Cerebellar cortex (tissue), 1 donor: ENCODE results near the gene NR2F1-AS1.
"Not testable (repeated sequence)": the region's sequence is repeated elsewhere in the genome, so short reads cannot be mapped to it uniquely, and the experiment has no call there.

Source experiments
- DNase-seq: peaks from one replicate; pipeline ENCODE4 v3.0.0-alpha.2; 2015; ENCODE audit warnings: low spot score

The NR2F1-AS1 gene

GRCh38 chr5:93576994-93577853 lies 3.8 kb downstream of the NR2F1-AS1 start:
- peak; percentile 35 for DNase-seq

DNA sequence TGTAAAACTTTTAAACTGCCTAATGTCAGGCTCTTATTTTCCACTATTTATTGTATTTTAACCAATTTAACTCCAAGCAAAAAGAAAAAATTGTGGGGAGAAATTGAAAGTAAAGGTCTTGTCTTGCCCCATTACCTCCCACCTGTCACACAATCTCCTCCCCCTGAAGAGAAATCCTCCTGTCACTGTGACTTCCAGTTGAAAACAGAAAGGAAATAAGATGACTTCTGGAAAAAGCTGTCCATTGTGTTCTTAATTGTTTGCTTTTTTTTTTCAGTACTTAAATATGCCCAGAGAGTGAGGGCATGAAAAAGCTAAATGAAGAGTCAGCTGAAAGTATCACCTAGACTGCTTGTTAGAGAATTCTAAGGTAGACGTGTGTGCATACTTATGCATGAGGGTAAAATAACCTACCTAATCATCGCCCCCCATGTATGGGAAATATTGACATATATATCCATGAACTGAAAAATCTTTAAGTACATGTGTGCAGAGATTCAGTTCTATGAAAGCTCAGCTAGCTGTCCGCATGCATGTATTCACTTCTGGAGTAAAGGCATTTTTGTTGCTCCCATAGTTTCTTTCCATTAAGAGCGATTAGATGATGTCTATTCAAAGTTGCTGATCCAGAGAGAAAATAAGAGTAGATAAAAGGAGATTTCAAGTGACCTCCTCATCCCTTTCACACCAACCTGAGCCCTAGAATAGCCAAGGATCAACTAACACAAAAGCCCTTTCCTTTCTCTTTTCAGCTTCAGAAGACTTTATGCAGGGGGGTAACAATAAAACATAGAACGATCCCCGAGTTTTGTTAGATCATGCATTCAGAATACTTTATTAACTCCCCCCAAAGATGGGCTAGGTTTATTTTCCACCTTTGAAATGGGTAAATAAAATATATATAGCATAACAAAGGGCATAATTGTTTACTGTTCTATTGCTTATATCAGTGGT lies 5.3 kb downstream of the NR2F1-AS1 start:
- DNase-seq, result no peak

- no peak for DNase-seq
These were observed 6.3 kb downstream of the NR2F1-AS1 start for GRCh38 chr5:93574491-93575305.

GRCh38 chr5:93573354-93574351 lies 7.4 kb downstream of the NR2F1-AS1 start:
- DNase-seq, result no peak

- no peak for DNase-seq
These were observed 8.2 kb downstream of the NR2F1-AS1 start for GRCh38 chr5:93572608-93573353.

- DNase-seq, result no peak
These were observed 8.9 kb downstream of the NR2F1-AS1 start for GRCh38 chr5:93572101-93572607.

DNA sequence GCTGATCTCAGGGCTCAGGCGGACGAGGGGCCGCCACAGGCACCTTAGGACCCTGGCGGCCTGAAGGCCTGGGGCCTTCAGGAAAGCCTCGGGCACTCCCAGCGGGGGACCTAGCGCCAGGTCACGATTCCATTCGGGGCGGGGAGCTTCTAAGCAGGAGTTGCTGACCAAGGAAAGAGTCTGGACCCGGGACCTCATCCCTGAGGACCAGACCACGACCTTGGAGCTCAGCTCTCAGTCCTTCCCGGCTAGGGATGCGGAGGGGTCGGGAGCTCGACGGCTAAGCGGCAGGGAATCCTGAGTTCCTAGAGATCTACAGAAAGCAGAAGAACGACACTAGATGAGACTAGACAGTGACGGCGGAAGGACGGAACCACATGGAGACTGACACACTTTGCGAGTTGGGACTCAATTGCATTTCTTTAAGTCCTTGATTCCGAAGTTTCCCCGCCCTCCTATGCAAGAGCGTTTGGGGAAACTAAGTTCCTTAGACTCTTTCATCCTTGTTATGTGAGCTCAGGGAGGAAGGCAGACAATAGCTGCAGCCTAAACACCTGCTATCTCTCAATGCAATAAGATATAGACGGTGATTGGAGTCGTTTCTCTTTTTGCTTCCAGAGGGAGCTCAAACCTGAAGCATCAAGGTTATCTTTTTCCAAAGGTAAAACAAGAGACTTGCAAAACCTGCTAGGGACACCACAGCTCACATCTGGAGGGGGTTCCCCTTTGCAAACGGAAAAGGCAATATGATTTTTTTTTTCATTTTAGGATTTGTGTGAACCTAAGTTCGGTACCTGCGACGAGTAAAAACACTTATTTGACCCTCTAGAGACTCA lies 9.7 kb downstream of the NR2F1-AS1 start:
- DNase-seq, result no peak

DNA sequence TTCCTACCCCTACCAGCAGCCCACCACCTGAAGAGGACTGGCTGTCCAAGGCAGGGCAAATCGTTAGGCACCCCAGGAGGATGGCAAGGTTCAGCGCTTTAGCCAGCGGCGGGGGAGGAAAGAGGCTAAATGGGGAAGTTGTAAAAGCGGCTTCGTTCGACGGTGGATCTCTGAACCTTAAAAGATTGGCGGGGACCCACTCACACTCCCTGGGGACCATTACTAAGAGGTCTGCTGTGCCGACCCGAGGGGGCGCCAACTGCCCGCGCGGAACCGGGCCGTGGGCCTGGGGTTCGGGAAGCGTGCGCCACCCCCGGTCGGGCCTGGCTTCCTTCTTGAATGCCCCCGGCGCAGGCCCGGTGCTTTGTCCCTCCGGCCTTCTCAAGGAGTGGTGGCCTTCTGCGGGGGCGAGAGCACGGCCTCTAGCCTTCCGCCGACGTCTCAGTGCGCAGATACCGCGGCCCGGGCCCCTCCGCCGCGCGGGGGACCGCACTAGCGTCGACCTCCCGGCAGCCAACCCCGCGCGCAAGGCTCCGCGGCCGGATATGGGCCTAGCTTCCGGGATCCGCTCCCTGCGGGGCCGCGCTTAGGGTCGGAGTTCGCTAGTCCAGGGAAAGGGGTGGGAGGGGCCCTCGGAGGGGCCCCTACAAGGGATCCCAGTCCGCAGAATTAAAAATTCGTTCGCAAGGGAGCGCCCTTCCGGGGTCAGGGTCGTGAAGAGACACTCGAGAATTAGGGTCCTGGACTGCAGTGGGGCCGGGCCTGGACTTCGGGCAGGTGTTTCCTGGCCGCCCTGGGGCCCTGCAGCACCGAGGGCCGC lies 10.5 kb downstream of the NR2F1-AS1 start:
- DNase-seq, result no peak

DNA sequence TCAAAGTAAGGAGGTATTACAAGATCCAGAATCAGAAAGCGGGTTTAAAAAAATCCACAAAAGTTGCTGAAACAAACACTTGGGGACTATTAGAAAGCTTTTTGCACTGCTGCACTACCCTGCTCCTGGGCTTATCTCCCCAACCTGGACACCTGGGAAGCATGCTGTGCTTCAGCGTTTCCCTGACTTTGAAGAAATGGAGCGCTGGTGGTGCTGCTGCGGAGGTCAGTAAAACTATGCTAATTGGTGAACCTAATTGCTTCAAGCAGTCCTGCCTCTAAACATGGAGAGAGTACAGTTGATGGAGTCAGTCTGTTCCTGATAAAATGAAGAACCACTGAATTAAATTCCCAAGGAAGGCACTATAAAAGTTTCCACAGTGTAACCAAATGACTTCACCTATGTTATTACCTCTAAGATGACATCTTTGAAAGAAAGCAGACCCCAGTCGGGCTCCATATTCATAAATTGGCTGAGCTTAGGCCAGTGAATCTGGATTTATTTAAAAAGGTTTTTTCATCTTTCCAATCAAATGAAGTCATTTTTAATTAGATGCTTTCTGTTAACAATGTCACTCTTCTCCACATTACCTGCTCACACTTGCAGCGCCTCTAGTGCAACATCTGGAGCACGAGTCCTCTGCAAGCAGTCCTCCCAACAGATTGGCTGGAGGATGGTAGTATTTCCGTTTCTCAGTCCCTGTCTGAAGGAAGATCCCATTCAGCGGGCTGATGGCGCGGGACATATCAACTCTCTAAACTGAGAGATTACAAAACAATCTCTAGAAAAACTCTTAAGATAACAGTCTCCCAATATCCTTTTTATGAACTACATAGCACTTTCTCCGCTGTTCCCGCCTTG lies 11.5 kb downstream of the NR2F1-AS1 start:
- no peak for DNase-seq

- no peak for DNase-seq
These were observed 13.6 kb downstream of the NR2F1-AS1 start for GRCh38 chr5:93567424-93567823.

DNA sequence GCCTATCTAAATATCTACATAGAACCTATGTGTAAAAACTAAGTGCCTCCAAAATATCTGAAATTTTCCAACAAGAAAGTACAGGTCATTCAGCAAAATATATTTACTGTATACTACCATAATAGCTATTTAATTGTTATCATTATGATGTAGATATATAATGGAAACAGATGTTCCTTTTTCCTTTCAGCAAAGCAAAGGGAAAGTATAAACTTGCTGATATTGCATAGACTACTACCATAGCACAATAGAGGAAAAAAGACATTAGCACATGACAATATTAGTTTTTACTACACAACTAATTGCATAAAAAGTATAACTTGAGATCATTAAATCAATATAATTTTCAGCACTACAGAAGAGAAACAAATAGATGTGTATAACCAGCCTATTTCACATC lies 14.9 kb downstream of the NR2F1-AS1 start:
- DNase-seq, result no peak

GRCh38 chr5:93557021-93557604 lies 23.9 kb downstream of the NR2F1-AS1 start:
- no peak for DNase-seq

GRCh38 chr5:93549594-93549993 lies 31.4 kb downstream of the NR2F1-AS1 start:
- DNase-seq, result not testable (repeated sequence)

- DNase-seq, result no peak
These were observed 35.1 kb downstream of the NR2F1-AS1 start for GRCh38 chr5:93545872-93546271.

- DNase-seq, result peak; percentile 69
These were observed 48.6 kb downstream of the NR2F1-AS1 start for GRCh38 chr5:93532370-93532769.

DNA sequence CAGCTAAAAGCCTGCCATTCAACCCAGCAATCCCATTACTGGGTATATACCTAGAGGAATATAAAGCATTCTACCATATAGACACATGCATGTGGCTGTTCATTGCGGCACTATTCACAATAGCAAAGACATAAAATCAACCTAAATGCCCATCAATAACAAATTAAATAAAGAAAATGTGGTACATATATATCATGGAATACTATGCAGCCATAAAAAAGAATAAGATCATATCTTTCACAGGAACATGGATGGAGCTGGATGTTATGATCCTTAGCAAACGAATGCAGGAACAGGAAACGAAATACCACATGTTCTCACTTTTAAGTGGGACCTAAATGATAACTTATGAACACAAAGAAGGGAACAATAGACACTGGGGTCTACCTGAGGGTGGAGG lies 59.2 kb downstream of the NR2F1-AS1 start:
- not testable (repeated sequence) for DNase-seq

- no peak for DNase-seq
These were observed 61.3 kb downstream of the NR2F1-AS1 start for GRCh38 chr5:93519740-93520139.
